Fibroblast of skin of scalp (primary cell): ENCODE measurements around the gene APOO.
A peak's percentile ranks its signal among the peaks of the same experiment; 100 is the strongest.
"Not testable (repeated sequence)": the region's sequence is repeated elsewhere in the genome, so short reads cannot be mapped to it uniquely, and the experiment has no call there.

ENCODE experiments used
- DNase-seq: peaks from one replicate; pipeline ENCODE4 v3.0.0-alpha.2; 2013

The APOO gene

DNA sequence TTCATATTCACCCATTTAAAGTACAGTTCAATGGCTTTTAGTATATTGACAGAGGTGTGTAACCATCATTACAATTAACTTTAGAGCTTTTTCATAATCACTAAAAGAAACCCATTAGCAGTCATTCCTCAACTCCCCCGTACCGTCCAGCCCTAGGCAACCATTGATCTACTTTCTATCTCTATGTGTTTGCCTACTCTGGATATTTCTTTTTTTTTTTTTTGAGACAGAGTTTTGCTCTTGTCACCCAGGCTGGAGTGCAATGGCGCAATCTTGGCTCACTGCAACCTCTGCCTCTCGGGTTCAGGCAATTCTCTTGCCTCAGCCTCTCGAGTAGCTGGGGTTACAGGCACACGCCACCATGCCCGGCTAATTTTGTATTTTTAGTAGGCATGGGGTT, 48.5 kb downstream of the APOO start:
- not testable (repeated sequence) for DNase-seq

DNA sequence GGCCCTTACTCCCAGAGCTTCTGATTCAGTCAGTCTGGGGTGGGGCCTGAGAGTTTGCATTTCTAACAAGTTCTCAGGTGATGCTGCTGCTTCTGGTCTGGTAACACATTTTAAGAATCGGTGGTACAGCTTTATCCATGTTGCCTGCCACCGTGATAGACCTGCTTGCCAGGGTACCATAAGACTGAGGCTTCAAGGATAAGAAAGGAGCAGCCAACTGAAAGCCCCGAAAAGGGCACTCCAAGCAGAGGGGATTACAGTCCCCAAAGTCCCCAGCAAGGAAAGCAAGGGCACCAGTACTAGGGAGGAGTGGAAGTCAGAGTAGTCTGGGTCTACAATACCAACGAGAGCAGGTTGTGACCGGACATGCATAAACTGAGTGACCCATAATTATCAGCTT, 49.8 kb downstream of the APOO start:
- no peak for DNase-seq

DNA sequence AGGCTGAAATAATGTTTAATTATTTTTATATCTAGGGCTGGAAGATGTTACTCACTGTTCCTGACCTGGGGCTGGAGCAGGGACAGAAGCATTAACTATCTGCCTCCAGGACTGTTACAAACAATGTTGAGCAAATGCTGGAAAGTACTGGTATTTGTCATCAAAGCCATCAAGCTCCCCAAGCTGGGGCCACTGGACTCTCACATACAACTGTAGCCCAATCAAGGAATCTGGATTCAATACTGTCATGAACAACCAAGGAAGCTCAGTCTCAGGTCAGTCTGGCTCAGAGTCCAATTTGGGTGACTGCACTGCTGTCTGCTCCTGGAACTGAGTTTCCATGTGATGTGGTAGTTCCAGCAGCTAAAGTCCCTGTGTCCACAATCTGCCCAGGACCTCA, 50.4 kb downstream of the APOO start:
- DNase-seq, result no peak

- DNase-seq, result no peak
These were observed 52.2 kb downstream of the APOO start for GRCh38 chrX:23855569-23855968.

DNA sequence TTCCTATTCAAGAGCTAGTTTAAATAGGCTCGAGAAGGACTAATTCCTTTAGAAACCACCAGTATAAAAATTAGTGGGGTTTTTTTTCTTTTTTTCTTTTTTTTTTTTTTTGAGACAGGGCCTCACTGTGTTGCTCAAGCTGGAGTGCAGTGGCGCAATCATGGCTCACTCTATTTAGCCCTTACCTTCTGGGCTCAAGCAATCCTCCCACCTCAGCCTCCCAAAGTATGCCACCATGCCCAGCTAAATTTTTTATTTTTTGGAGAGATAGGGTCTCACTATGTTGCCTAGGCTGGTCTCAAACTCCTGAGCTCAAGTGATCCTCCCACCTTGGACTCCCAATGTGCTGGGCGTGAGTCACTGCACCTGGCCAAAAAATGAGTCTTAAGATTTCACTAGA, 52.8 kb downstream of the APOO start:
- no peak for DNase-seq

- peak; percentile 3 for DNase-seq
These were observed 53.6 kb downstream of the APOO start for GRCh38 chrX:23854122-23854521.

- DNase-seq, result no peak
These were observed 56.2 kb downstream of the APOO start for GRCh38 chrX:23851544-23851943.

- DNase-seq, result no peak
These were observed 58.5 kb downstream of the APOO start for GRCh38 chrX:23849241-23849640.

- DNase-seq, result no peak
These were observed 62.4 kb downstream of the APOO start for GRCh38 chrX:23845351-23845817.

- peak; percentile 1 for DNase-seq
These were observed 63.1 kb downstream of the APOO start for GRCh38 chrX:23844502-23845138.

- no peak for DNase-seq
These were observed 65.8 kb downstream of the APOO start for GRCh38 chrX:23841847-23842522.

- no peak for DNase-seq
These were observed 67.1 kb downstream of the APOO start for GRCh38 chrX:23840674-23841073.

GRCh38 chrX:23838953-23839352, 68.8 kb downstream of the APOO start:
- DNase-seq, result no peak

- DNase-seq, result no peak
These were observed 75.0 kb downstream of the APOO start for GRCh38 chrX:23832721-23833120.

DNA sequence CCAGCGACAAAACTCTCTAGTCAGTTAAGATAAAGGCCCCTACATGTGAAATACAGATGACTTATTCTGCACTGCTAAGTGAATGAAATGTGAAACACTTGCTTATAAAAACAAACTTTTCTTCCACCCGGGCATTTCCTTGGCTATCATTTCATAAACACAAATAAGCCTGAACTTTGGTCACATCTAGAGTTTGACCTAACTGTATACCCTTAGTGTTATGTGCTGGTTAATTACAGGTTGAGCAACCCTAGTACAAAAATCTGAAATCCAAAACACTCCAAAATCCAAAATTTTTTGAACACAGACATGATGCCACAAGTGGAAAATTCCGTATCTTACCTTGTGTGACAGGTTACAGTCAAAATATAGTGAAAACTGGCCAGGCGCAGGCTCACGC, 78.9 kb downstream of the APOO start:
- DNase-seq, result no peak

DNA sequence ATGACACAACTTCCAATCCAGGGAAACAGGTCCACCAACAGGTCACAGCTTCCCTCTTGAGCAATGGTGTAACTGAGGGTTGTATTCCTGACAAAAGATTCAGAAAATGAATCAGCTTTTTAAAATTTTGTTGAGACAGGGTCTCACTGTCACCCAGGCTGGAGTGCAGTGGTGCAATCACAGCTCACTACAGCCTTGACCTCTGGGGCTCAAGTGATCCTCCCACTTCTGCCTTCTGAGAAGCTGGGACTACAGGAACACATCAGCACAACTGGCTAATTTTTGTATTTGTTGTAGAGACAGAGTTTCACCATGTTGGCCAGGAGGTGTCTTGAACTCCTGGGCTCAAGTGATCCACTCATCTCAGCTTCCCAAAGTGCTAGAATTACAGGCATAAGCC, 81.1 kb downstream of the APOO start:
- no peak for DNase-seq

GRCh38 chrX:23826216-23826615, 81.5 kb downstream of the APOO start:
- no peak for DNase-seq

- no peak for DNase-seq
These were observed 82.1 kb downstream of the APOO start for GRCh38 chrX:23825675-23826074.

- DNase-seq, result no peak
These were observed 84.9 kb downstream of the APOO start for GRCh38 chrX:23822841-23823240.

DNA sequence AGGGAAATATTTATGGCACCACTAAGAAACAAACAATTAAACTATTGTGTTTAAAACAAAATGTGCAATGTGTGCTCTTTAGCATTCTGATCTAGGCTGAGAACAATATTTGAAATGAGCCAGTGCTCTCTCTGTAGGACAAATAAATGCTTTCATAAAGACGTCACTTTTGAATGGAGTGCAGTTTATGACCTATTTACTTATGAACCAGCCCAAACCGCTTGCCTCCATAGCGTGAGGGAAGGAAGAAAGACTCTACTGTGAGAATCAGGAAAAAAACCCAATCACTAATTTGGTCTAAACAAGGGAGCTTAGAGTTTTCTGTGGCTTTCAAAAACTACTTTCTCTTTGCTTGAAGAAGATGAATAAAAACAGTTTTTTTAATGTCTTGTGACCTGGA, 85.3 kb downstream of the APOO start:
- DNase-seq, result no peak

DNA sequence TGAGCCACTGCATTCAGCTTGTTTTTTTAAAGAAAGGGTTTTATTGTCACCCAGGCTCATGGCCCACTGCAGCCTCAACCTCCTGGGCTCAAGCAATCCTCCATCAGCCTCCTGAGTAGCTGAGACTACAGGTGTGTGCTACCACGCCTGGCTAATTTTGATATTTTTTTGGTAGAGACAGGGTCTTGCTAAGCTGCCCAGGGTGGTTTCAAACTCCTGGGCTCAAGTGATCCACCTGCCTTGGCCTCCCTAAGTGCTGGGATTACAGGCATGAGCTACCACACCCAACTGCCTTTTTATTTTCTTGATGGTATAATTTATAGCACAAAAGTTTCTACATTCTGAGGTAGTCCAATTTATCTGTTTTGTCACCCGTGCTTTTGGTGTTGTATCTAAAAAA, 85.9 kb downstream of the APOO start:
- DNase-seq, result no peak

- no peak for DNase-seq
These were observed 87.4 kb downstream of the APOO start for GRCh38 chrX:23820235-23820782.

- peak; percentile 45 for DNase-seq
These were observed 88.1 kb downstream of the APOO start for GRCh38 chrX:23819385-23820234.
